CD4-positive, alpha-beta T cell treated with Interleukin-10 for 1 hour (primary cell): Measurements from ENCODE around the gene C1QTNF4.
"Not testable (repeated sequence)": the region's sequence is repeated elsewhere in the genome, so short reads cannot be mapped to it uniquely, and the experiment has no call there.

Experiments
- DNase-seq: peaks from one replicate; pipeline ENCODE4 v3.0.0-alpha.2; 2020

C1QTNF4 gene

GRCh38 chr11:47593934-47594855, at the start of gene C1QTNF4:
C1QTNF4 (minus strand) TSS chr11:47594411; CDS start chr11:47590810, 3,601 bp downstream.
- no peak for DNase-seq

- DNase-seq: peak; percentile 97
These were observed 48.1 kb upstream of the C1QTNF4 start, which contains the start of gene MTCH2 for GRCh38 chr11:47642099-47642855. MTCH2 (minus strand) TSS chr11:47642559; CDS start chr11:47642465, 94 bp downstream.

- DNase-seq: no peak
These were observed 47.4 kb upstream of the C1QTNF4 start for GRCh38 chr11:47641600-47642098.

GRCh38 chr11:47640506-47640905, 46.3 kb upstream of the C1QTNF4 start:
- DNase-seq: not testable (repeated sequence)

GRCh38 chr11:47636331-47636730, 42.1 kb upstream of the C1QTNF4 start:
- DNase-seq: not testable (repeated sequence)

GRCh38 chr11:47631473-47631872, 37.3 kb upstream of the C1QTNF4 start:
- no peak for DNase-seq

GRCh38 chr11:47628026-47628425, 33.8 kb upstream of the C1QTNF4 start:
- DNase-seq: no peak

- no peak for DNase-seq
These were observed 32.0 kb upstream of the C1QTNF4 start for GRCh38 chr11:47626234-47626633.

GRCh38 chr11:47620836-47621378, 26.7 kb upstream of the C1QTNF4 start:
- no peak for DNase-seq

GRCh38 chr11:47617417-47617809, 23.2 kb upstream of the C1QTNF4 start:
- DNase-seq: no peak

GRCh38 chr11:47616726-47617416, 22.7 kb upstream of the C1QTNF4 start:
- peak; percentile 5 for DNase-seq

- DNase-seq: no peak
These were observed 21.0 kb upstream of the C1QTNF4 start for GRCh38 chr11:47615249-47615648.

GRCh38 chr11:47611348-47611794, 17.2 kb upstream of the C1QTNF4 start:
- no peak for DNase-seq

- no peak for DNase-seq
These were observed 15.5 kb upstream of the C1QTNF4 start for GRCh38 chr11:47609675-47610074.

- DNase-seq: no peak
These were observed 13.2 kb upstream of the C1QTNF4 start for GRCh38 chr11:47607380-47607779.

- no peak for DNase-seq
These were observed 12.5 kb upstream of the C1QTNF4 start for GRCh38 chr11:47606731-47607130.

- no peak for DNase-seq
These were observed 11.7 kb upstream of the C1QTNF4 start for GRCh38 chr11:47605921-47606320.

GRCh38 chr11:47603295-47603694, 9.1 kb upstream of the C1QTNF4 start:
- no peak for DNase-seq

- DNase-seq: no peak
These were observed 5.7 kb upstream of the C1QTNF4 start for GRCh38 chr11:47599902-47600301.

GRCh38 chr11:47595967-47596366, 1.8 kb upstream of the C1QTNF4 start:
- DNase-seq: no peak

- DNase-seq: no peak
These were observed 818 bp upstream of the C1QTNF4 start for GRCh38 chr11:47595029-47595428.

- no peak for DNase-seq
These were observed 698 bp downstream of the C1QTNF4 start for GRCh38 chr11:47593492-47593933.
